H9 (cell line): ENCODE data around the gene ATP6V1B1. TPM values are rescaled to one million over a fixed set of nuclear protein-coding genes. Genes with fewer than 3 reads are reported as not detected.

Experiments
- DNase-seq: peaks from one replicate; pipeline ENCODE4 v3.0.0-alpha.2; 2017
- H2AFZ ChIP-seq: one replicate; pipeline ENCODE4 v1.6.1; 2013; ENCODE audit warnings: mild to moderate bottlenecking, low read length, control low read depth, moderate library complexity
- H2AK5ac ChIP-seq: 2 replicates; pipeline ENCODE4 v1.6.1; 2013; ENCODE audit warnings: low read length, control low read depth, mixed read lengths; ENCODE audit not compliant: insufficient read length
- H2BK120ac ChIP-seq: one replicate; pipeline ENCODE4 v1.6.1; 2013; ENCODE audit warnings: low read depth, mild to moderate bottlenecking, low read length, control low read depth, inconsistent platforms; ENCODE audit not compliant: poor library complexity, severe bottlenecking
- H2BK12ac ChIP-seq: 2 replicates; pipeline ENCODE4 v1.6.1; 2013; ENCODE audit warnings: low read length, control low read depth, mixed read lengths, low read depth; ENCODE audit not compliant: insufficient read length
- H2BK15ac ChIP-seq: 2 replicates; pipeline ENCODE4 v1.6.1; 2013; ENCODE audit warnings: low read depth, low read length, control low read depth
- H2BK20ac ChIP-seq: one replicate; pipeline ENCODE4 v1.6.1; 2013; ENCODE audit warnings: low read depth, mild to moderate bottlenecking, low read length, control low read depth, inconsistent platforms; ENCODE audit not compliant: poor library complexity, severe bottlenecking
- H2BK5ac ChIP-seq: 2 replicates; pipeline ENCODE4 v1.6.1; 2013; ENCODE audit warnings: low read length, control low read depth, mixed read lengths; ENCODE audit not compliant: insufficient read length
- H3K14ac ChIP-seq: 2 replicates; pipeline ENCODE4 v1.6.1; 2013; ENCODE audit warnings: low read length, control low read depth; ENCODE audit not compliant: insufficient read depth
- H3K18ac ChIP-seq: 2 replicates; pipeline ENCODE4 v1.6.1; 2013; ENCODE audit warnings: low read depth, mild to moderate bottlenecking, mixed read lengths, low read length, control low read depth; ENCODE audit not compliant: insufficient read length
- H3K23ac ChIP-seq: 2 replicates; pipeline ENCODE4 v1.6.1; 2013; ENCODE audit warnings: low read length, control low read depth, mixed read lengths, low read depth; ENCODE audit not compliant: insufficient read length
- H3K23me2 ChIP-seq: 2 replicates; pipeline ENCODE4 v1.6.1; 2013; ENCODE audit warnings: low read depth, mild to moderate bottlenecking, mixed read lengths, low read length, control low read depth; ENCODE audit not compliant: insufficient read length, poor library complexity, severe bottlenecking
- H3K27ac ChIP-seq: 2 replicates; pipeline ENCODE4 v1.5.1; 2013; ENCODE audit warnings: low read length, control low read depth, mixed read lengths, low read depth; ENCODE audit not compliant: insufficient read length
- H3K27me3 ChIP-seq: 2 replicates; pipeline ENCODE4 v1.6.1; 2013; ENCODE audit warnings: low read length, control low read depth, inconsistent platforms; ENCODE audit not compliant: insufficient read depth
- H3K4ac ChIP-seq: 2 replicates; pipeline ENCODE4 v1.6.1; 2013; ENCODE audit warnings: low read depth, mild to moderate bottlenecking, control low read depth, inconsistent platforms, low read length, moderate library complexity
- H3K4me1 ChIP-seq: 2 replicates; pipeline ENCODE4 v1.6.1; 2013; ENCODE audit warnings: low read length, control low read depth, inconsistent platforms; ENCODE audit not compliant: insufficient read depth
- H3K4me2 ChIP-seq: 2 replicates; pipeline ENCODE4 v1.6.1; 2013; ENCODE audit warnings: low read length, control low read depth, mixed read lengths; ENCODE audit not compliant: insufficient read length, insufficient read depth
- H3K56ac ChIP-seq: 2 replicates; pipeline ENCODE4 v1.6.1; 2013; ENCODE audit warnings: low read depth, mild to moderate bottlenecking, mixed read lengths, low read length, control low read depth; ENCODE audit not compliant: insufficient read length
- H3K79me1 ChIP-seq: 2 replicates; pipeline ENCODE4 v1.6.1; 2013; ENCODE audit warnings: low read depth, mild to moderate bottlenecking, moderate library complexity, low read length, control low read depth, inconsistent platforms; ENCODE audit not compliant: insufficient read depth, poor library complexity, severe bottlenecking
- H3K79me2 ChIP-seq: 2 replicates; pipeline ENCODE4 v1.6.1; 2013; ENCODE audit warnings: low read length, control low read depth, inconsistent platforms; ENCODE audit not compliant: insufficient read depth
- H3K9ac ChIP-seq: 2 replicates; pipeline ENCODE4 v1.6.1; 2013; ENCODE audit warnings: low read length, control low read depth, mixed read lengths; ENCODE audit not compliant: insufficient read length; ENCODE audit errors: extremely low read depth
- H3K9me3 ChIP-seq: one replicate; pipeline ENCODE4 v1.6.1; 2013; ENCODE audit warnings: low read depth, low read length, inconsistent platforms; ENCODE audit not compliant: control insufficient read depth
- H3T11ph ChIP-seq: one replicate; pipeline ENCODE4 v1.6.1; 2013; ENCODE audit warnings: mild to moderate bottlenecking, low read length, control low read depth, inconsistent platforms
- H4K20me1 ChIP-seq: one replicate; pipeline ENCODE4 v1.6.1; 2013; ENCODE audit not compliant: control insufficient read depth, insufficient read length, insufficient read depth
- H4K5ac ChIP-seq: 2 replicates; pipeline ENCODE4 v1.6.1; 2013; ENCODE audit warnings: low read depth, mild to moderate bottlenecking, mixed read lengths, low read length, control low read depth; ENCODE audit not compliant: insufficient read length
- H4K8ac ChIP-seq: replicated peaks from 2 replicates; pipeline ENCODE4 v1.6.1; 2013; ENCODE audit warnings: low read length, control low read depth, mixed read lengths, low read depth; ENCODE audit not compliant: insufficient read length
- H4K91ac ChIP-seq: 2 replicates; pipeline ENCODE4 v1.6.1; 2013; ENCODE audit warnings: low read depth, mild to moderate bottlenecking, moderate library complexity, mixed read lengths, low read length, control low read depth; ENCODE audit not compliant: insufficient read length
- H3K27ac Mint-ChIP-seq, 3 experiments: 2 replicates in 2 of 3; 3 replicates in 1 of 3; pipeline ENCODE4 v1.8.0; 2020 to 2021; ENCODE audit warnings: mixed read lengths in 3 of 3, mild to moderate bottlenecking in 1 of 3, moderate library complexity in 1 of 3
- H3K27me3 Mint-ChIP-seq: 2 replicates; pipeline ENCODE4 v1.8.0; 2021; ENCODE audit warnings: low read depth, mild to moderate bottlenecking, moderate library complexity, mixed read lengths
- H3K36me3 Mint-ChIP-seq, 3 experiments: 2 replicates in 2 of 3; 3 replicates in 1 of 3; pipeline ENCODE4 v1.8.0; 2020 to 2021; ENCODE audit warnings: low read depth in 3 of 3, mixed read lengths in 3 of 3; ENCODE audit not compliant: insufficient read depth in 1 of 3
- H3K4me1 Mint-ChIP-seq, 2 experiments: 2 replicates each; pipeline ENCODE4 v1.8.0; 2020; ENCODE audit warnings: mixed read lengths in 2 of 2
- H3K4me3 Mint-ChIP-seq, 2 experiments: 2 replicates in 1 of 2; 3 replicates in 1 of 2; pipeline ENCODE4 v1.8.0; 2020 to 2021; ENCODE audit warnings: mild to moderate bottlenecking in 2 of 2, mixed read lengths in 2 of 2, moderate library complexity in 1 of 2
- H3K9me3 Mint-ChIP-seq, 2 experiments: 2 replicates in 1 of 2; 3 replicates in 1 of 2; pipeline ENCODE4 v1.8.0; 2020; ENCODE audit warnings: mild to moderate bottlenecking in 2 of 2, mixed read lengths in 2 of 2, moderate library complexity in 1 of 2
- CTCF ChIP-seq: fragments of 200-600 bp; sonication (generic); conservative IDR thresholded peaks from 3 replicates; pipeline ENCODE4 v1.8.0; 2021; ENCODE audit warnings: antibody characterized with exemption, mild to moderate bottlenecking
- WGBS: extraction: QIAGEN DNeasy Blood & Tissue Kit; methylation state at CpG from one replicate; pipeline ENCODE4 v1.1.7; 2013; ENCODE audit warnings: missing lambda C conversion rate, low lambda C conversion rate, mixed read lengths; ENCODE audit not compliant: insufficient read length; ENCODE audit errors: extremely low coverage; 5-methylcytosine and 5-hydroxymethylcytosine counted together
- total RNA-seq: library from RNA; stranded (reverse); gene quantifications from 2 replicates; pipeline ENCODE4 v1.2.1, GENCODE V29; 2021

The ATP6V1B1 gene
- total RNA-seq, 1 experiment from 2014 or later: not detected

- Histone ChIP-seq H2BK15ac (no peak overlapping the region), H3K14ac (no peak overlapping the region), H3K4ac (no peak overlapping the region), H4K5ac (no peak overlapping the region), H4K8ac (no peak overlapping the region), H3K79me2 (no peaks in the 10 kb centered on the region), H3K4me1 (no peaks in the 10 kb centered on the region), H3K79me1 (no peaks in the 10 kb centered on the region), H3K18ac (no peak overlapping the region), H3K4me2 (peak overlapping the region; percentile 24), H3K23me2 (no peaks in the 10 kb centered on the region), H3K56ac (no peak overlapping the region), H3K9ac (no peak overlapping the region), H3K9me3 (no peaks in the 10 kb centered on the region), H2BK5ac (no peak overlapping the region), H3K23ac (no peak overlapping the region), H2BK120ac (no peak overlapping the region), H2AK5ac (no peak overlapping the region), H2AFZ (no peak overlapping the region), H2BK20ac (no peak overlapping the region), H3K27ac (no peak overlapping the region), H2BK12ac (no peak overlapping the region), H4K20me1 (no peaks in the 10 kb centered on the region), H3K27me3 (peaks cover 12% of the 10 kb centered on the region; the same call in 1 of the 2 replicates), H4K91ac (no peak overlapping the region), H3T11ph (no peak overlapping the region)
- Mint-ChIP-seq H3K27ac (no peak overlapping the region), H3K4me3 (peak overlapping the region in 1 of 2 experiments; percentile 69; a peak in 4 of 5 replicates), H3K27me3 (peaks cover 86% of the 10 kb centered on the region), H3K9me3 (no peaks in the 10 kb centered on the region; a peak in 1 of 5 replicates), H3K36me3 (no peaks in the 10 kb centered on the region; a peak in 1 of 7 replicates), H3K4me1 (peaks cover 18 to 22% of the 10 kb centered on the region in 2 experiments)
- peak; percentile 83 for DNase-seq
- TF ChIP-seq CTCF: peak; percentile 92
- WGBS: no CpG with 5 or more reads among the region's 27 CpGs
Observed at GRCh38 chr2:70948337-70949003, 12.8 kb downstream of the ATP6V1B1 start.
